NB4 (cell line): ENCODE data around the gene EIF4G3.

Experiments used
- MYC ChIP-seq: IDR thresholded peaks from 2 replicates; pipeline ENCODE4 v1.6.1; 2011; ENCODE audit warnings: low read depth, low read length
- POLR2A ChIP-seq: IDR thresholded peaks from 2 replicates; pipeline ENCODE4 v1.6.1; 2011; ENCODE audit warnings: mild to moderate bottlenecking; ENCODE audit not compliant: insufficient read length; ENCODE audit errors: extremely low read depth
- TF ChIP-seq, protein P1 (sequence below): IDR thresholded peaks from one replicate; pipeline ENCODE4 v1.5.1; 2012; ENCODE audit warnings: low read depth, low read length
- TF ChIP-seq, protein P2 (sequence below): IDR thresholded peaks from 2 replicates; pipeline ENCODE4 v1.6.1; 2011; ENCODE audit warnings: low read depth, low read length

DNA sequence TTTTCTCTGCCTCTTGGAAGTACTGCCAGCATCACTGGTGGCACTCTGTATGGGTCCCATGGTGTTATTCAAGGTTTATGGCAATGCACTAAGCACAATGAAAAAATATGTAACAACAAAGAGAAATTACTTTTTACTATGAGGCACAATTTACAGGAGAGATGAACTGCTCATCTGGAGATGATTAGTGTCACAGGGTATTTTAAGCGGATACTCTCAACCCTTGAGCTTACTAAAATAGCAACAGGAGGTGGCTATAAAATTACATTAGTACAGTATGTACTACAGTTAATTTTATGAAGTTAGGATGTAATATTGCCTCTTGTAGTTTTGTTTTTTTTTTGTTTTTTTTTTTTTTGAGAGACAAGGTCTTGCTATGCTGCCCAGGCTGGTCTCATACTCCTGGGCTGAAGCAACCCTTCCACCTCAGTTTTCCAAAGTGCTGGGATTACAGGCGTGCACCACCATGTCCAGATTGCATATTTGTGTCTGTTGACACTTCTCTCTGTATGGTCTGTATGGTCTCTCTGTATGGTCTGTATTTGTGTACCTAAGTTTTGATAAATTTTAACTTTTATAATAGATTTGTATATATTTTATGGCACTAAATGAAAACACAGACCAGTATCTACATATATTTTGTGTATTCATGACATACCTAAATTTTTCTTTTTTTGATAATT lies 214.0 kb downstream of the EIF4G3 start:
- no peak for TF ChIP-seq POLR2A
- TF ChIP-seq, protein P1, sequence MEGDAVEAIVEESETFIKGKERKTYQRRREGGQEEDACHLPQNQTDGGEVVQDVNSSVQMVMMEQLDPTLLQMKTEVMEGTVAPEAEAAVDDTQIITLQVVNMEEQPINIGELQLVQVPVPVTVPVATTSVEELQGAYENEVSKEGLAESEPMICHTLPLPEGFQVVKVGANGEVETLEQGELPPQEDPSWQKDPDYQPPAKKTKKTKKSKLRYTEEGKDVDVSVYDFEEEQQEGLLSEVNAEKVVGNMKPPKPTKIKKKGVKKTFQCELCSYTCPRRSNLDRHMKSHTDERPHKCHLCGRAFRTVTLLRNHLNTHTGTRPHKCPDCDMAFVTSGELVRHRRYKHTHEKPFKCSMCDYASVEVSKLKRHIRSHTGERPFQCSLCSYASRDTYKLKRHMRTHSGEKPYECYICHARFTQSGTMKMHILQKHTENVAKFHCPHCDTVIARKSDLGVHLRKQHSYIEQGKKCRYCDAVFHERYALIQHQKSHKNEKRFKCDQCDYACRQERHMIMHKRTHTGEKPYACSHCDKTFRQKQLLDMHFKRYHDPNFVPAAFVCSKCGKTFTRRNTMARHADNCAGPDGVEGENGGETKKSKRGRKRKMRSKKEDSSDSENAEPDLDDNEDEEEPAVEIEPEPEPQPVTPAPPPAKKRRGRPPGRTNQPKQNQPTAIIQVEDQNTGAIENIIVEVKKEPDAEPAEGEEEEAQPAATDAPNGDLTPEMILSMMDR = no peak
- TF ChIP-seq, protein P2, sequence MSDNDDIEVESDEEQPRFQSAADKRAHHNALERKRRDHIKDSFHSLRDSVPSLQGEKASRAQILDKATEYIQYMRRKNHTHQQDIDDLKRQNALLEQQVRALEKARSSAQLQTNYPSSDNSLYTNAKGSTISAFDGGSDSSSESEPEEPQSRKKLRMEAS = no peak
- no peak for TF ChIP-seq MYC
